Liver (tissue), 10 donors: ENCODE data around the gene ARPIN. TPM values are rescaled to one million over a fixed set of nuclear protein-coding genes. Genes with fewer than 3 reads are reported as not detected.

Source experiments
- DNase-seq: peaks from one replicate; pipeline ENCODE4 v3.0.0-alpha.2; 2017; ENCODE audit warnings: low spot score
- H3K27ac ChIP-seq, 2 donors: one replicate each; pipeline ENCODE4 v1.7.0; 2013; ENCODE audit warnings: inconsistent platforms in 2 of 2, low read length in 2 of 2, control low read depth in 1 of 2, low read depth in 1 of 2, mild to moderate bottlenecking in 1 of 2
- H3K27me3 ChIP-seq, 4 donors: one replicate each; pipeline versions ENCODE4 v1.6.1 to v1.7.0; 2013; ENCODE audit warnings: low read length in 3 of 4, inconsistent platforms in 1 of 4, mild to moderate bottlenecking in 1 of 4, moderate library complexity in 1 of 4; ENCODE audit not compliant: control insufficient read depth in 4 of 4, insufficient read depth in 4 of 4
- H3K36me3 ChIP-seq, 4 donors: one replicate each; pipeline versions ENCODE4 v1.6.1 to v1.7.0; 2013; ENCODE audit warnings: low read length in 3 of 4, mild to moderate bottlenecking in 3 of 4, low read depth in 1 of 4, moderate library complexity in 1 of 4; ENCODE audit not compliant: control insufficient read depth in 4 of 4, insufficient read depth in 3 of 4
- H3K4me1 ChIP-seq, 4 donors: one replicate each; pipeline versions ENCODE4 v1.6.1 to v1.7.0; 2013; ENCODE audit warnings: low read length in 3 of 4, mild to moderate bottlenecking in 3 of 4, moderate library complexity in 1 of 4; ENCODE audit not compliant: control insufficient read depth in 4 of 4, insufficient read depth in 4 of 4
- H3K4me3 ChIP-seq, 3 donors: one replicate each; pipeline versions ENCODE4 v1.6.1 to v1.7.0; 2013; ENCODE audit warnings: low read length in 3 of 3, control low read depth in 1 of 3, low read depth in 1 of 3, mild to moderate bottlenecking in 1 of 3
- H3K9ac ChIP-seq, 2 donors: one replicate each; pipeline ENCODE4 v1.7.0; 2013; ENCODE audit warnings: low read length in 2 of 2, mild to moderate bottlenecking in 2 of 2, moderate library complexity in 2 of 2, control low read depth in 1 of 2, low read depth in 1 of 2
- H3K9me3 ChIP-seq, 4 donors: one replicate each; pipeline versions ENCODE4 v1.6.1 to v1.7.0; 2013; ENCODE audit warnings: low read length in 3 of 4; ENCODE audit not compliant: control insufficient read depth in 4 of 4
- FOXA1 ChIP-seq: IDR thresholded peaks from 2 replicates; pipeline ENCODE4 v1.6.1; 2016; ENCODE audit warnings: antibody characterized with exemption
- HNF4A ChIP-seq, 2 donors: conservative IDR thresholded peaks; 2 replicates each; pipeline ENCODE4 v1.6.1; 2016; ENCODE audit warnings: antibody characterized with exemption in 2 of 2, mild to moderate bottlenecking in 2 of 2
- JUND ChIP-seq, 2 donors: IDR thresholded peaks; 2 replicates each; pipeline ENCODE4 v1.6.1; 2016; ENCODE audit warnings: antibody characterized with exemption in 2 of 2
- RAD21 ChIP-seq, 2 donors: IDR thresholded peaks; 2 replicates each; pipeline ENCODE4 v1.6.1; 2016; ENCODE audit warnings: antibody characterized with exemption in 2 of 2, mild to moderate bottlenecking in 2 of 2
- SP1 ChIP-seq: IDR thresholded peaks from 2 replicates; pipeline ENCODE4 v1.6.1; 2018; ENCODE audit warnings: antibody characterized with exemption, mild to moderate bottlenecking
- ZBTB33 ChIP-seq: IDR thresholded peaks from 2 replicates; pipeline ENCODE4 v1.6.1; 2016; ENCODE audit warnings: antibody characterized with exemption
- WGBS: extraction: QIAGEN DNeasy Blood & Tissue Kit; methylation state at CpG from one replicate; pipeline ENCODE4 v1.1.7; 2013; 5-methylcytosine and 5-hydroxymethylcytosine counted together
- polyA plus RNA-seq, 2 donors: library from polyadenylated mRNA; stranded (reverse) in 1 of 2; unstranded in 1 of 2; fragments of 200-250 nt in 1 of 2; fragments of >200 nt in 1 of 2; fragmentation: Nextera tagmentation in 1 of 2; extraction: Ambion mirVana in 1 of 2; gene quantifications; one replicate each; pipeline versions ENCODE4 v1.2.1 to v1.2.3, GENCODE V29; 2013 to 2015
- small RNA-seq: library from RNA; depleted of rRNA; stranded (forward); fragments of <200 nt; gene quantifications from one replicate; pipeline ENCODE3, GENCODE V24; 2014
- total RNA-seq, 2 donors: library from RNA; depleted of rRNA; stranded (reverse); fragments of >200 nt; gene quantifications; one replicate each; pipeline ENCODE4 v1.2.3, GENCODE V29; 2014
- TF ChIP-seq, protein P1 (sequence below): IDR thresholded peaks from 2 replicates; pipeline ENCODE4 v1.6.1; 2016; ENCODE audit warnings: antibody characterized with exemption, mild to moderate bottlenecking
- donor health status: healthy.
- donor health status: healthy.
- donor health status: healthy.
- donor health status: healthy.
- donor health status: healthy.

ARPIN gene
- total and polyA plus RNA-seq, 4 donors: 1.6 to 7.2 (median 3.5) TPM

- peaks cover 0 to 3% (median under 1%) of the 10 kb centered on the region in 4 donors for H3K4me1 ChIP-seq
- peak overlapping the region in 1 of 2 donors; percentile 11 for H3K27ac ChIP-seq
- H3K9ac ChIP-seq: no peak overlapping the region
- no peak for DNase-seq
- H3K27me3 ChIP-seq: no peaks in the 10 kb centered on the region
- H3K36me3 ChIP-seq: peaks cover 0 to 19% (median 4%) of the 10 kb centered on the region in 4 donors
- no peaks in the 10 kb centered on the region for H3K9me3 ChIP-seq
- TF ChIP-seq SP1: no peak
- no peak for TF ChIP-seq ZBTB33
- no peak for TF ChIP-seq HNF4A (conservative IDR thresholded peaks at IDR 0.05)
- no peak for TF ChIP-seq FOXA1
- TF ChIP-seq, protein P1, sequence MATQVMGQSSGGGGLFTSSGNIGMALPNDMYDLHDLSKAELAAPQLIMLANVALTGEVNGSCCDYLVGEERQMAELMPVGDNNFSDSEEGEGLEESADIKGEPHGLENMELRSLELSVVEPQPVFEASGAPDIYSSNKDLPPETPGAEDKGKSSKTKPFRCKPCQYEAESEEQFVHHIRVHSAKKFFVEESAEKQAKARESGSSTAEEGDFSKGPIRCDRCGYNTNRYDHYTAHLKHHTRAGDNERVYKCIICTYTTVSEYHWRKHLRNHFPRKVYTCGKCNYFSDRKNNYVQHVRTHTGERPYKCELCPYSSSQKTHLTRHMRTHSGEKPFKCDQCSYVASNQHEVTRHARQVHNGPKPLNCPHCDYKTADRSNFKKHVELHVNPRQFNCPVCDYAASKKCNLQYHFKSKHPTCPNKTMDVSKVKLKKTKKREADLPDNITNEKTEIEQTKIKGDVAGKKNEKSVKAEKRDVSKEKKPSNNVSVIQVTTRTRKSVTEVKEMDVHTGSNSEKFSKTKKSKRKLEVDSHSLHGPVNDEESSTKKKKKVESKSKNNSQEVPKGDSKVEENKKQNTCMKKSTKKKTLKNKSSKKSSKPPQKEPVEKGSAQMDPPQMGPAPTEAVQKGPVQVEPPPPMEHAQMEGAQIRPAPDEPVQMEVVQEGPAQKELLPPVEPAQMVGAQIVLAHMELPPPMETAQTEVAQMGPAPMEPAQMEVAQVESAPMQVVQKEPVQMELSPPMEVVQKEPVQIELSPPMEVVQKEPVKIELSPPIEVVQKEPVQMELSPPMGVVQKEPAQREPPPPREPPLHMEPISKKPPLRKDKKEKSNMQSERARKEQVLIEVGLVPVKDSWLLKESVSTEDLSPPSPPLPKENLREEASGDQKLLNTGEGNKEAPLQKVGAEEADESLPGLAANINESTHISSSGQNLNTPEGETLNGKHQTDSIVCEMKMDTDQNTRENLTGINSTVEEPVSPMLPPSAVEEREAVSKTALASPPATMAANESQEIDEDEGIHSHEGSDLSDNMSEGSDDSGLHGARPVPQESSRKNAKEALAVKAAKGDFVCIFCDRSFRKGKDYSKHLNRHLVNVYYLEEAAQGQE: no peak
- no peak for TF ChIP-seq JUND (IDR thresholded peaks at IDR 0.05)
- no peak for TF ChIP-seq RAD21 (IDR thresholded peaks at IDR 0.05)
- no peak overlapping the region for H3K4me3 ChIP-seq
- 77% methylated on average over 5 of the region's 5 CpGs for WGBS
Measured at GRCh38 chr15:89845305-89845893, 67.4 kb downstream of the ARPIN start.

Small RNAs within 50 kb of the gene (small RNA-seq; reads per million reads assigned to genes)
- 0.07 reads per million for gene MIR5009
- gene MIR5094: 0.07 reads per million
- not detected for gene RNU6-1111P
- not detected for gene RNU7-111P

Other genes starting within 250 kb of the ARPIN start
- 10 to 100 TPM; 10.8 to 46.0 TPM for gene PLIN1, start 233.6 kb downstream of the ARPIN start, total RNA-seq
- gene PLIN1, start 233.6 kb downstream of the ARPIN start, polyA plus RNA-seq: 10 to 100 TPM; 10.2 to 15.8 TPM
- gene PEX11A, start 222.2 kb downstream of the ARPIN start, total RNA-seq: 10 to 100 TPM in 1 of 2 donors, 1 to 10 TPM in 1; 6.6 to 47.9 TPM
- gene PEX11A, start 222.2 kb downstream of the ARPIN start, polyA plus RNA-seq: 10 to 100 TPM; 17.3 to 31.3 TPM
- under 1 TPM in 1 of 2 donors, not detected in 1; 0.08 TPM for gene WDR93, start 222.1 kb downstream of the ARPIN start, total RNA-seq
- gene WDR93, start 222.1 kb downstream of the ARPIN start, polyA plus RNA-seq: under 1 TPM in 1 of 2 donors, not detected in 1; 0.08 TPM
- under 1 TPM; 0.14 to 0.50 TPM for gene MESP1, start 161.7 kb downstream of the ARPIN start, total RNA-seq
- gene MESP1, start 161.7 kb downstream of the ARPIN start, polyA plus RNA-seq: 1 to 10 TPM; 1.2 to 1.8 TPM
- gene MESP2, start 136.6 kb downstream of the ARPIN start, total RNA-seq: not detected
- gene MESP2, start 136.6 kb downstream of the ARPIN start, polyA plus RNA-seq: under 1 TPM in 1 of 2 donors, not detected in 1; 0.03 TPM
- 100 to 1,000 TPM in 1 of 2 donors, 10 to 100 TPM in 1; 88.8 to 182 TPM for gene ANPEP, start 98.1 kb downstream of the ARPIN start, total RNA-seq
- gene ANPEP, start 98.1 kb downstream of the ARPIN start, polyA plus RNA-seq: 100 to 1,000 TPM; 150 to 227 TPM
- 10 to 100 TPM; 24.1 to 73.5 TPM for gene AP3S2, start 19.0 kb downstream of the ARPIN start, total RNA-seq
- 10 to 100 TPM in 1 of 2 donors, 1 to 10 TPM in 1; 8.4 to 27.6 TPM for gene AP3S2, start 19.0 kb downstream of the ARPIN start, polyA plus RNA-seq
- gene ZNF710, start 88.4 kb upstream of the ARPIN start, total RNA-seq: 10 to 100 TPM in 1 of 2 donors, 1 to 10 TPM in 1; 5.4 to 15.3 TPM
- gene ZNF710, start 88.4 kb upstream of the ARPIN start, polyA plus RNA-seq: 1 to 10 TPM; 1.9 to 5.3 TPM
- 100 to 1,000 TPM; 149 to 318 TPM for gene IDH2, start 189.5 kb upstream of the ARPIN start, total RNA-seq
- gene IDH2, start 189.5 kb upstream of the ARPIN start, polyA plus RNA-seq: 100 to 1,000 TPM; 278 to 339 TPM